CD4-positive, alpha-beta T cell treated with Interleukin-17A for 1 hour (primary cell): ENCODE data around the gene MRPL51.

Experiments used
- DNase-seq: peaks from one replicate; pipeline ENCODE4 v3.0.0-alpha.2; 2020

MRPL51 gene

GRCh38 chr12:6458281-6459003, 34.6 kb downstream of the MRPL51 start:
- no peak for DNase-seq

GRCh38 chr12:6457220-6457945, 35.7 kb downstream of the MRPL51 start:
- no peak for DNase-seq

GRCh38 chr12:6452944-6453630, 40.0 kb downstream of the MRPL51 start:
- DNase-seq: peak; percentile 45

- no peak for DNase-seq
Measured at GRCh38 chr12:6452245-6452943, 40.7 kb downstream of the MRPL51 start.

GRCh38 chr12:6451348-6452244, 41.5 kb downstream of the MRPL51 start, which contains the start of gene TAPBPL:
Gene TAPBPL, plus strand, starts transcription at chr12:6452042. Its CDS starts 207 bp downstream, at chr12:6452249.
- DNase-seq: peak; percentile 91

GRCh38 chr12:6450869-6451347, 42.2 kb downstream of the MRPL51 start:
- DNase-seq: no peak

GRCh38 chr12:6450091-6450868, 42.8 kb downstream of the MRPL51 start:
- no peak for DNase-seq

GRCh38 chr12:6444704-6445688, 48.1 kb downstream of the MRPL51 start, which contains the start of gene CD27:
Gene CD27, plus strand, starts transcription at chr12:6444955. Its CDS starts 141 bp downstream, at chr12:6445096.
- peak; percentile 51 for DNase-seq

- DNase-seq: no peak
Measured at GRCh38 chr12:6444031-6444430, 49.0 kb downstream of the MRPL51 start.

GRCh38 chr12:6443361-6443983, 49.6 kb downstream of the MRPL51 start:
- no peak for DNase-seq

GRCh38 chr12:6442836-6443235, 50.2 kb downstream of the MRPL51 start:
- DNase-seq: no peak
